H1 (cell line): ENCODE measurements around the gene SCARB2. TPM values are rescaled to one million over a fixed set of nuclear protein-coding genes. Genes with fewer than 3 reads are reported as not detected.

ENCODE experiments used
- CTCF ChIA-PET: fragments of 300-600 bp; sonication (Branson Sonifier 250); formaldehyde crosslinking; loops from one replicate; lab custom pipeline; 2021; ENCODE audit not compliant: partially characterized antibody; lab: Charles Lee
- POLR2A ChIA-PET: fragments of 300-600 bp; sonication (Branson Sonifier 250); formaldehyde crosslinking; loops from one replicate; lab custom pipeline; 2021; ENCODE audit warnings: inconsistent platforms; ENCODE audit not compliant: partially characterized antibody; lab: Charles Lee
- DNase-seq, 2 experiments: peaks; one replicate each; pipeline versions ENCODE4 v3.0.0 to v3.0.0-alpha.2; 2010 to 2022; ENCODE audit warnings: low spot score in 2 of 2, low read depth in 1 of 2, mixed read lengths in 1 of 2
- FAIRE-seq: peaks from 2 replicates; lab custom pipeline; 2011; peaks lifted over from hg19 to GRCh38; lab: Jason Lieb, UNC
- H2AFZ ChIP-seq: 2 replicates; pipeline ENCODE4 v1.8.1; 2012; ENCODE audit warnings: low read length, inconsistent platforms
- H2AK5ac ChIP-seq: 2 replicates; pipeline ENCODE4 v1.6.1; 2013; ENCODE audit warnings: low read depth, low read length
- H2BK120ac ChIP-seq: replicated peaks from 2 replicates; pipeline ENCODE3; 2013; ENCODE audit warnings: low read depth, low read length, inconsistent platforms
- H2BK12ac ChIP-seq: 2 replicates; pipeline ENCODE4 v1.6.1; 2013; ENCODE audit warnings: low read depth, low read length
- H2BK15ac ChIP-seq: 2 replicates; pipeline ENCODE4 v1.6.1; 2013; ENCODE audit warnings: low read length
- H2BK20ac ChIP-seq: 2 replicates; pipeline ENCODE4 v1.6.1; 2013; ENCODE audit warnings: low read length
- H2BK5ac ChIP-seq: 2 replicates; pipeline ENCODE4 v1.6.1; 2013; ENCODE audit warnings: low read depth, low read length
- H3K14ac ChIP-seq: 2 replicates; pipeline ENCODE4 v1.6.1; 2013; ENCODE audit warnings: inconsistent platforms; ENCODE audit not compliant: insufficient read length
- H3K18ac ChIP-seq: 2 replicates; pipeline ENCODE4 v1.6.1; 2013; ENCODE audit warnings: low read length; ENCODE audit errors: extremely low read depth
- H3K23ac ChIP-seq: 2 replicates; pipeline ENCODE4 v1.6.1; 2013; ENCODE audit warnings: inconsistent platforms; ENCODE audit not compliant: insufficient read length
- H3K23me2 ChIP-seq: 2 replicates; pipeline ENCODE4 v1.6.1; 2013; ENCODE audit warnings: low read depth, low read length
- H3K27ac ChIP-seq: 2 replicates; pipeline ENCODE4 v1.6.1; 2011; ENCODE audit warnings: low read depth, low read length, inconsistent platforms
- H3K27me3 ChIP-seq, 4 experiments: replicated peaks in 1 of 4; 1 replicate in 1 of 4; 2 replicates in 3 of 4; pipeline versions ENCODE4 v1.6.1 to v1.8.1; 2011 to 2013; ENCODE audit warnings: low read length in 3 of 4, mild to moderate bottlenecking in 3 of 4, inconsistent platforms in 2 of 4, mixed read lengths in 2 of 4, moderate library complexity in 1 of 4; ENCODE audit not compliant: control insufficient read depth in 3 of 4, insufficient read depth in 3 of 4; ENCODE audit errors: extremely low read depth in 1 of 4
- H3K36me3 ChIP-seq, 4 experiments: 2 replicates each; pipeline versions ENCODE4 v1.6.1 to v1.8.1; 2011 to 2013; ENCODE audit warnings: mild to moderate bottlenecking in 4 of 4, low read length in 3 of 4, moderate library complexity in 2 of 4, control low read depth in 1 of 4, inconsistent platforms in 1 of 4; ENCODE audit not compliant: insufficient read depth in 4 of 4, control insufficient read depth in 2 of 4
- H3K4ac ChIP-seq: replicated peaks from 2 replicates; pipeline ENCODE3; 2013; ENCODE audit warnings: low read length, low read depth, mixed read lengths, inconsistent platforms; ENCODE audit not compliant: insufficient read length
- H3K4me1 ChIP-seq, 4 experiments: replicated peaks in 1 of 4; 1 replicate in 1 of 4; 2 replicates in 3 of 4; pipeline versions ENCODE4 v1.6.1 to v1.8.1; 2011 to 2013; ENCODE audit warnings: low read length in 3 of 4, inconsistent platforms in 2 of 4, mixed read lengths in 1 of 4; ENCODE audit not compliant: insufficient read depth in 4 of 4, control insufficient read depth in 3 of 4
- H3K4me2 ChIP-seq, 2 experiments: 2 replicates each; pipeline versions ENCODE4 v1.6.1 to v1.8.1; 2011 to 2013; ENCODE audit warnings: low read depth in 2 of 2, low read length in 2 of 2, control low read depth in 1 of 2, inconsistent platforms in 1 of 2, mild to moderate bottlenecking in 1 of 2; ENCODE audit not compliant: insufficient read depth in 1 of 2
- H3K4me3 ChIP-seq, 4 experiments: fragments of 200-600, 300-600 bp in 1 of 4; sonication (generic), shearing (Covaris generic), sonication (Bioruptor Twin) in 1 of 4; 2 replicates each; pipeline versions ENCODE4 v1.5.1 to v1.8.1; 2011 to 2016; ENCODE audit warnings: low read length in 4 of 4, low read depth in 3 of 4, control low read depth in 2 of 4, inconsistent platforms in 2 of 4, mild to moderate bottlenecking in 2 of 4, mixed read lengths in 1 of 4, moderate library complexity in 1 of 4; ENCODE audit not compliant: insufficient read depth in 2 of 4; ENCODE audit errors: extremely low read depth in 1 of 4
- H3K56ac ChIP-seq: replicated peaks from 2 replicates; pipeline ENCODE3; 2013; ENCODE audit warnings: low read depth, mild to moderate bottlenecking, mixed read lengths, low read length, inconsistent platforms; ENCODE audit not compliant: insufficient read length
- H3K79me1 ChIP-seq: 2 replicates; pipeline ENCODE4 v1.6.1; 2013; ENCODE audit warnings: low read depth, low read length, control low read depth
- H3K79me2 ChIP-seq, 2 experiments: 2 replicates each; pipeline versions ENCODE4 v1.6.1 to v1.8.1; 2012 to 2013; ENCODE audit warnings: low read length in 2 of 2, mild to moderate bottlenecking in 2 of 2, inconsistent platforms in 1 of 2; ENCODE audit not compliant: insufficient read depth in 2 of 2, control insufficient read depth in 1 of 2
- H3K9ac ChIP-seq, 4 experiments: replicated peaks in 1 of 4; 1 replicate in 1 of 4; 2 replicates in 3 of 4; pipeline versions ENCODE4 v1.6.1 to v1.8.1; 2011 to 2013; ENCODE audit warnings: low read depth in 3 of 4, low read length in 3 of 4, control low read depth in 2 of 4, mild to moderate bottlenecking in 2 of 4, moderate library complexity in 2 of 4, inconsistent platforms in 1 of 4; ENCODE audit errors: extremely low read depth in 1 of 4
- H3K9me3 ChIP-seq, 2 experiments: 2 replicates each; pipeline versions ENCODE4 v1.6.1 to v1.8.1; 2012 to 2013; ENCODE audit warnings: mild to moderate bottlenecking in 2 of 2, moderate library complexity in 2 of 2, control low read depth in 1 of 2, inconsistent platforms in 1 of 2, low read depth in 1 of 2, low read length in 1 of 2, mixed read lengths in 1 of 2; ENCODE audit not compliant: insufficient read depth in 2 of 2
- H4K20me1 ChIP-seq, 2 experiments: replicated peaks in 1 of 2; 2 replicates each; pipeline versions ENCODE3 to v1.8.1; 2011 to 2013; ENCODE audit warnings: inconsistent platforms in 2 of 2, low read length in 2 of 2, mild to moderate bottlenecking in 1 of 2; ENCODE audit not compliant: insufficient read depth in 2 of 2, control insufficient read depth in 1 of 2
- H4K5ac ChIP-seq: 2 replicates; pipeline ENCODE4 v1.6.1; 2013; ENCODE audit warnings: low read length, low read depth, mixed read lengths, inconsistent platforms; ENCODE audit not compliant: insufficient read length
- H4K8ac ChIP-seq: 2 replicates; pipeline ENCODE4 v1.8.0; 2013; ENCODE audit warnings: mild to moderate bottlenecking, moderate library complexity, low read length, inconsistent platforms; ENCODE audit not compliant: insufficient read depth; ENCODE audit errors: extremely low read depth
- H4K91ac ChIP-seq: replicated peaks from 2 replicates; pipeline ENCODE3; 2013; ENCODE audit warnings: low read length, mixed read lengths, inconsistent platforms; ENCODE audit not compliant: insufficient read length
- ASH2L ChIP-seq: fragments of 200-600, 300-600 bp; sonication (generic); IDR thresholded peaks from one replicate; pipeline ENCODE4 v1.7.1; 2017; ENCODE audit warnings: low read length
- CBX5 ChIP-seq: fragments of 300-800, 300-1000 bp; sonication (generic); IDR thresholded peaks from 2 replicates; pipeline ENCODE4 v1.7.1; 2016; ENCODE audit warnings: antibody characterized with exemption, low read length, low read depth
- CHD2 ChIP-seq: IDR thresholded peaks from 2 replicates; pipeline ENCODE4 v1.6.1; 2012; ENCODE audit warnings: low read length, improper control_type of control experiment
- CREB1 ChIP-seq: IDR thresholded peaks from 2 replicates; pipeline ENCODE4 v1.6.1; 2012; ENCODE audit warnings: inconsistent platforms
- EP300 ChIP-seq, 2 experiments: IDR thresholded peaks; 1 replicate in 1 of 2; 2 replicates in 1 of 2; pipeline ENCODE4 v1.6.1; 2011 to 2012; ENCODE audit warnings: low read depth in 2 of 2, low read length in 2 of 2, mild to moderate bottlenecking in 2 of 2, borderline replicate concordance in 1 of 2, inconsistent platforms in 1 of 2, moderate library complexity in 1 of 2
- FOSL1 ChIP-seq: IDR thresholded peaks from 2 replicates; pipeline ENCODE4 v1.6.1; 2011; ENCODE audit warnings: mild to moderate bottlenecking, low read depth, low read length, moderate library complexity; ENCODE audit not compliant: insufficient read depth
- KDM1A ChIP-seq: fragments of 200-600, 300-600 bp; sonication (generic); IDR thresholded peaks from 2 replicates; pipeline ENCODE4 v1.7.1; 2016; ENCODE audit warnings: mild to moderate bottlenecking, low read length, borderline replicate concordance
- MAFK ChIP-seq: IDR thresholded peaks from 2 replicates; pipeline ENCODE4 v1.6.1; 2012; ENCODE audit warnings: low read depth, mild to moderate bottlenecking, improper control_type of control experiment, low read length
- POLR2A ChIP-seq, 2 experiments: IDR thresholded peaks; 1 replicate in 1 of 2; 2 replicates in 1 of 2; pipeline ENCODE4 v1.6.1; 2011; ENCODE audit warnings: low read depth in 2 of 2, low read length in 2 of 2, mild to moderate bottlenecking in 2 of 2; ENCODE audit errors: control extremely low read depth in 1 of 2
- SAP30 ChIP-seq: fragments of 300-600 bp; sonication (generic); IDR thresholded peaks from 2 replicates; pipeline ENCODE4 v1.7.1; 2012; ENCODE audit warnings: low read length, moderate library complexity, mild to moderate bottlenecking, inconsistent platforms; ENCODE audit not compliant: insufficient read depth, insufficient replicate concordance
- SIRT6 ChIP-seq: IDR thresholded peaks from one replicate; pipeline ENCODE4 v1.7.1; 2012; ENCODE audit warnings: low read length, inconsistent platforms
- SP1 ChIP-seq: IDR thresholded peaks from 2 replicates; pipeline ENCODE4 v1.6.1; 2011; ENCODE audit warnings: low read depth, low read length
- SUZ12 ChIP-seq: fragments of 200-600 bp; sonication (generic); IDR thresholded peaks from 2 replicates; pipeline ENCODE4 v1.6.1; 2012; ENCODE audit warnings: mild to moderate bottlenecking, inconsistent platforms, low read length, moderate library complexity, mixed read lengths
- TCF12 ChIP-seq: IDR thresholded peaks from 2 replicates; pipeline ENCODE4 v1.6.1; 2011; ENCODE audit warnings: low read depth, mild to moderate bottlenecking, low read length
- TEAD4 ChIP-seq: IDR thresholded peaks from 2 replicates; pipeline ENCODE4 v1.6.1; 2012; ENCODE audit warnings: low read depth, low read length, inconsistent platforms, mixed read lengths
- ZNF274 ChIP-seq: IDR thresholded peaks from 2 replicates; pipeline ENCODE4 v1.7.0; 2012; ENCODE audit warnings: low read length, borderline replicate concordance; ENCODE audit errors: extremely low read depth
- WGBS, 2 experiments: shearing (Covaris generic) in 1 of 2; methylation state at CpG; one replicate each; pipeline versions ENCODE4 v1.1.6 to v1.1.7; 2013 to 2015; ENCODE audit warnings: low lambda C conversion rate in 2 of 2, mixed read lengths in 2 of 2, inconsistent platforms in 1 of 2, low coverage in 1 of 2, missing lambda C conversion rate in 1 of 2; ENCODE audit not compliant: insufficient replicate concordance in 2 of 2, insufficient coverage in 1 of 2, insufficient read length in 1 of 2; ENCODE audit errors: extremely low coverage in 1 of 2, missing lambda C conversion rate in 1 of 2; 5-methylcytosine and 5-hydroxymethylcytosine counted together
- polyA plus RNA-seq, 7 experiments: library from polyadenylated mRNA; depleted of rRNA in 3 of 7; stranded (reverse) in 5 of 7; unstranded in 2 of 7; fragments of >200 nt in 5 of 7; fragments of 200-250 nt in 2 of 7; gene quantifications; 1 replicate in 5 of 7; 2 replicates in 1 of 7; 4 replicates in 1 of 7; pipeline versions ENCODE4 v1.2.1 to v1.2.3, GENCODE V29; 2011 to 2013; ENCODE audit warnings: missing spikeins in 2 of 7, mixed read lengths in 2 of 7
- total RNA-seq: library from RNA; stranded (reverse); fragmentation: NEBNext Ultra II Directional; extraction: Animal tissue kit (Norgen Biotek cat#: 25700); gene quantifications from 2 replicates; pipeline ENCODE4 v1.2.1, GENCODE V29; 2021

The SCARB2 gene
- total and polyA plus RNA-seq, 2 of the 8 experiments (the other 6 are each of a cell fraction or from before 2014, with no cell fraction given), result 18.5 to 35.7 TPM

GRCh38 chr4:76224171-76224570, 10.5 kb upstream of the SCARB2 start:
- Histone ChIP-seq H3K23ac (no peak overlapping the region), H4K8ac (no peak overlapping the region), H3K56ac (no peak overlapping the region), H3K4me3 (no peak overlapping the region), H3K9ac (no peak overlapping the region), H3K4me2 (no peak overlapping the region), H2AFZ (no peak overlapping the region), H2BK5ac (no peak overlapping the region), H4K91ac (no peak overlapping the region), H3K4me1 (peaks cover 0 to 2% (median 0%) of the 10 kb centered on the region in 4 experiments; a peak in 1 of 7 replicates), H3K36me3 (no peaks in the 10 kb centered on the region; a peak in 1 of 8 replicates), H4K5ac (no peak overlapping the region), H3K14ac (no peak overlapping the region), H2BK12ac (no peak overlapping the region), H2BK120ac (no peak overlapping the region), H2BK20ac (no peak overlapping the region), H3K9me3 (0 out of 4 replicates have a peak, but pooled peaks cover 4% of the 10 kb centered on the region in 2 experiments), H3K79me1 (no peaks in the 10 kb centered on the region; the same call in 1 of the 2 replicates), H2BK15ac (no peak overlapping the region), H3K18ac (no peak overlapping the region), H3K27me3 (no peaks in the 10 kb centered on the region; a peak in 1 of 7 replicates), H3K27ac (no peak overlapping the region), H2AK5ac (no peak overlapping the region), H3K79me2 (no peaks in the 10 kb centered on the region), H3K23me2 (no peaks in the 10 kb centered on the region), H4K20me1 (no peaks in the 10 kb centered on the region), H3K4ac (no peak overlapping the region)
- DNase-seq, result no peak
- no peak for FAIRE-seq
- CTCF ChIA-PET, result no interaction called here
- 78% methylated on average over 3 of the region's 3 CpGs; no CpG with 5 or more reads in 1 of the 2 experiments for WGBS, 2 experiments
- TF ChIP-seq SAP30, result no peak
- TF ChIP-seq EP300 (IDR thresholded peaks at IDR 0.05; ENCODE audit: borderline replicate concordance in 1 of 2, low read depth in 2 of 2, low read length in 2 of 2), result no peak
- TF ChIP-seq MAFK, result no peak
- no peak for TF ChIP-seq CREB1
- TF ChIP-seq POLR2A (IDR thresholded peaks at IDR 0.05; ENCODE audit: control extremely low read depth in 1 of 2, low read depth in 2 of 2, low read length in 2 of 2), result no peak
- no peak for TF ChIP-seq TCF12
- TF ChIP-seq SIRT6, result no peak
- TF ChIP-seq TEAD4, result no peak
- TF ChIP-seq SUZ12, result no peak
- no peak for TF ChIP-seq FOSL1
- TF ChIP-seq KDM1A, result no peak
- TF ChIP-seq CBX5, result no peak
- no peak for TF ChIP-seq CHD2
- TF ChIP-seq ZNF274, result no peak
- TF ChIP-seq ASH2L, result no peak
- TF ChIP-seq SP1, result no peak
- POLR2A ChIA-PET, result no interaction called here
